ENCODE results near the gene P2RY14.

P2RY14 gene

DNA sequence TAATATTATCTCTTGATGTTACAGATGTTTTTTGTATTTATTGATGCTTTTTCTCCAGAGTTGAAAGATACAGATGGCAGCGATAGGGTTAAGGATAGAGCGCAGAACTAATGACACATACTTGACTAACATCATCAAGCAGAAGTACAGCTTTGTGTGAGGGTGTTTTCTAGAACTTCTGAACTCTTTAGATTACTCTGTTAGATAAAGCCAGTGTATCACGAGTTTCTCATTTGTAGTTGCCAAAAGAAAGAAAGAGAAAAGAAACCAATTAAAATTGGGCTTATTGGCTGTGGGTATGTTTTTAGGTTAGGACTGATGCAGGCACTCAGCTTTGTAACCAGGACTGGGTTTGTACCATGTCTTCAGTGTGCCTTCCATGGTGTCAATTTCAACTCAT is 68.7 kb downstream of the P2RY14 start:
- Histone ChIP-seq H3K79me1 (replicated peaks; ENCODE audit: low read length, poor library complexity, severe bottlenecking) (no peaks in the 10 kb centered on the region), H4K91ac (ENCODE audit: low read length) (no peak overlapping the region), H3K9me3 (ENCODE audit: control insufficient read depth, low read length) (no peaks in the 10 kb centered on the region), H2BK5ac (ENCODE audit: low read depth, low read length, poor library complexity, severe bottlenecking) (no peak overlapping the region), H3K14ac (ENCODE audit: low read length in 2 of 2) (no peak overlapping the region), H3K36me3 (ENCODE audit: control insufficient read depth in 1 of 2, insufficient read depth in 2 of 2, low read depth in 1 of 2, low read length in 2 of 2) (no peaks in the 10 kb centered on the region), H3K27ac (ENCODE audit: low read length, poor library complexity, severe bottlenecking) (no peak overlapping the region), H4K8ac (ENCODE audit: low read length) (no peak overlapping the region), H3K18ac (ENCODE audit: low read depth in 1 of 2, low read length in 2 of 2) (no peak overlapping the region), H3K4ac (ENCODE audit: low read depth in 1 of 2, low read length in 2 of 2) (no peak overlapping the region), H3K9ac (ENCODE audit: low read length) (no peak overlapping the region), H3K4me3 (ENCODE audit: insufficient read depth in 1 of 2, low read depth in 1 of 2, low read length in 2 of 2) (no peak overlapping the region), H3K23ac (ENCODE audit: low read length in 2 of 2) (no peak overlapping the region), H2BK120ac (ENCODE audit: low read depth, low read length) (no peak overlapping the region), H3K4me1 (ENCODE audit: control insufficient read depth, insufficient read depth, low read depth, low read length) (peaks cover 6% of the 10 kb centered on the region), H3K27me3 (ENCODE audit: control insufficient read depth in 1 of 2, insufficient read depth in 1 of 2, low read length in 2 of 2) (no peaks in the 10 kb centered on the region), H2BK15ac (ENCODE audit: low read depth, poor library complexity, severe bottlenecking) (no peak overlapping the region), H3K4me2 (ENCODE audit: low read length, poor library complexity, severe bottlenecking) (no peak overlapping the region), H2BK12ac (ENCODE audit: low read length in 2 of 2) (peak overlapping the region in 1 of 2 experiments; percentile 76), H2AFZ (ENCODE audit: low read depth, low read length) (no peak overlapping the region), H2AK5ac (ENCODE audit: low read length, severe bottlenecking) (no peak overlapping the region)
- DNase-seq, result no peak
- 94% methylated on average over 1 of the region's 3 CpGs for WGBS

DNA sequence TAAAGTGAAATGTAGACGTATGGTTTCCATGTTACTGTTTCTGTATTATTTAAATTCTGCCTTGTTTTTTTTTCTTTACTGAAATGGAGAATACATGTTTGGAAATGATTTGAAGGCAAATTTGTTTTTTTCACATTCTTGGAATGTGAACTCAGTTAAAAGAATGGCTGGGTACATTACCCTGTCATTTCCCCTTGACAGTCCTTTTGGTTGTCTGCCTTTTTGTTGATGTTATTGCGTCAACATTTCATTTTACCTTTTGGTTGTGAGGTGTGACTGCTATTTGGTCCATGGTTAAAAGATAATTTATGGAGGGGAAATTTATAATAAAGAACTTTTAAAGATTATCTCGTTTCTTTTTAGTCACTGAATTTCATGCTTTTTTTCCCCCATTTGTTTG is 72.1 kb downstream of the P2RY14 start:
- H3K4me2 ChIP-seq (ENCODE audit: low read length, poor library complexity, severe bottlenecking), result no peak overlapping the region
- no peaks in the 10 kb centered on the region for H3K27me3 ChIP-seq (ENCODE audit: control insufficient read depth in 1 of 2, insufficient read depth in 1 of 2, low read length in 2 of 2)
- H3K27ac ChIP-seq (ENCODE audit: low read length, poor library complexity, severe bottlenecking), result no peak overlapping the region
- H3K4me1 ChIP-seq (ENCODE audit: control insufficient read depth, insufficient read depth, low read depth, low read length), result peaks cover 4% of the 10 kb centered on the region
- no peak overlapping the region for H3K14ac ChIP-seq (ENCODE audit: low read length in 2 of 2)
- no peak overlapping the region for H2BK12ac ChIP-seq (ENCODE audit: low read length in 2 of 2)
- no peaks in the 10 kb centered on the region for H3K79me1 ChIP-seq (replicated peaks; ENCODE audit: low read length, poor library complexity, severe bottlenecking)
- H3K18ac ChIP-seq (ENCODE audit: low read depth in 1 of 2, low read length in 2 of 2), result no peak overlapping the region
- no peak overlapping the region for H3K9ac ChIP-seq (ENCODE audit: low read length)
- no peak overlapping the region for H2BK120ac ChIP-seq (ENCODE audit: low read depth, low read length)
- H2AFZ ChIP-seq (ENCODE audit: low read depth, low read length), result no peak overlapping the region
- H4K8ac ChIP-seq (ENCODE audit: low read length), result no peak overlapping the region
- WGBS, result 92% methylated on average over 2 of the region's 3 CpGs
- DNase-seq, result no peak
- H3K23ac ChIP-seq (ENCODE audit: low read length in 2 of 2), result no peak overlapping the region
- no peak overlapping the region for H3K4me3 ChIP-seq (ENCODE audit: insufficient read depth in 1 of 2, low read depth in 1 of 2, low read length in 2 of 2)
- H2BK5ac ChIP-seq (ENCODE audit: low read depth, low read length, poor library complexity, severe bottlenecking), result no peak overlapping the region
- no peaks in the 10 kb centered on the region for H3K36me3 ChIP-seq (ENCODE audit: control insufficient read depth in 1 of 2, insufficient read depth in 2 of 2, low read depth in 1 of 2, low read length in 2 of 2)
- no peak overlapping the region for H4K91ac ChIP-seq (ENCODE audit: low read length)
- H2BK15ac ChIP-seq (ENCODE audit: low read depth, poor library complexity, severe bottlenecking), result no peak overlapping the region
- no peak overlapping the region for H3K4ac ChIP-seq (ENCODE audit: low read depth in 1 of 2, low read length in 2 of 2)
- no peaks in the 10 kb centered on the region for H3K9me3 ChIP-seq (ENCODE audit: control insufficient read depth, low read length)
- no peak overlapping the region for H2AK5ac ChIP-seq (ENCODE audit: low read length, severe bottlenecking)

DNA sequence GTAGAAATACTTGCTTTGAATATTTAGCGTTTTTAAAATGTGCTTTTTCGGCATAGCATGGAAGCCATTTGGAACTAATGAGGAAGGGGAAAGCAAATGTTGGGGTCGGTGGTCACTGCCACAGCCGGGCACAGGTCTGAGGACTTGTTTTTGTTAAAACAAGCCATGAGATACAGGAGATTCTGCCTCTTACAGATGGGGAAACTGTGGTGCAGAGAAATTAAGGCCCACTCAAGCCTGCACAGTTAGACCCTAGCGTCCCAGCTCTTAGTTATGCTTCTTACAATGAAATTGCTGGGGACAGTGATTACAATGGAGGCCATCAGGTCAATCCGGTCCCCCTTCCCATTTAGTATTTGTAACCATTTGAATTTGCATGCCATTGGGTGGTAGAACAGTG is 72.9 kb downstream of the P2RY14 start:
- no peak overlapping the region for H3K14ac ChIP-seq (ENCODE audit: low read length in 2 of 2)
- H3K4ac ChIP-seq (ENCODE audit: low read depth in 1 of 2, low read length in 2 of 2), result no peak overlapping the region
- H3K23ac ChIP-seq (ENCODE audit: low read length in 2 of 2), result no peak overlapping the region
- H2BK12ac ChIP-seq (ENCODE audit: low read length in 2 of 2), result no peak overlapping the region
- H2AFZ ChIP-seq (ENCODE audit: low read depth, low read length), result no peak overlapping the region
- no peaks in the 10 kb centered on the region for H3K27me3 ChIP-seq (ENCODE audit: control insufficient read depth in 1 of 2, insufficient read depth in 1 of 2, low read length in 2 of 2)
- 97% methylated on average over 6 of the region's 6 CpGs for WGBS
- peaks cover 2% of the 10 kb centered on the region for H3K4me1 ChIP-seq (ENCODE audit: control insufficient read depth, insufficient read depth, low read depth, low read length)
- H4K91ac ChIP-seq (ENCODE audit: low read length), result no peak overlapping the region
- no peak overlapping the region for H3K27ac ChIP-seq (ENCODE audit: low read length, poor library complexity, severe bottlenecking)
- H3K4me2 ChIP-seq (ENCODE audit: low read length, poor library complexity, severe bottlenecking), result no peak overlapping the region
- H2AK5ac ChIP-seq (ENCODE audit: low read length, severe bottlenecking), result no peak overlapping the region
- H2BK15ac ChIP-seq (ENCODE audit: low read depth, poor library complexity, severe bottlenecking), result no peak overlapping the region
- H3K79me1 ChIP-seq (replicated peaks; ENCODE audit: low read length, poor library complexity, severe bottlenecking), result no peaks in the 10 kb centered on the region
- H2BK120ac ChIP-seq (ENCODE audit: low read depth, low read length), result no peak overlapping the region
- H3K4me3 ChIP-seq (ENCODE audit: insufficient read depth in 1 of 2, low read depth in 1 of 2, low read length in 2 of 2), result no peak overlapping the region
- no peak overlapping the region for H3K18ac ChIP-seq (ENCODE audit: low read depth in 1 of 2, low read length in 2 of 2)
- H3K9ac ChIP-seq (ENCODE audit: low read length), result no peak overlapping the region
- H3K9me3 ChIP-seq (ENCODE audit: control insufficient read depth, low read length), result no peaks in the 10 kb centered on the region
- no peak overlapping the region for H4K8ac ChIP-seq (ENCODE audit: low read length)
- DNase-seq, result no peak
- no peak overlapping the region for H2BK5ac ChIP-seq (ENCODE audit: low read depth, low read length, poor library complexity, severe bottlenecking)
- no peaks in the 10 kb centered on the region for H3K36me3 ChIP-seq (ENCODE audit: control insufficient read depth in 1 of 2, insufficient read depth in 2 of 2, low read depth in 1 of 2, low read length in 2 of 2)

DNA sequence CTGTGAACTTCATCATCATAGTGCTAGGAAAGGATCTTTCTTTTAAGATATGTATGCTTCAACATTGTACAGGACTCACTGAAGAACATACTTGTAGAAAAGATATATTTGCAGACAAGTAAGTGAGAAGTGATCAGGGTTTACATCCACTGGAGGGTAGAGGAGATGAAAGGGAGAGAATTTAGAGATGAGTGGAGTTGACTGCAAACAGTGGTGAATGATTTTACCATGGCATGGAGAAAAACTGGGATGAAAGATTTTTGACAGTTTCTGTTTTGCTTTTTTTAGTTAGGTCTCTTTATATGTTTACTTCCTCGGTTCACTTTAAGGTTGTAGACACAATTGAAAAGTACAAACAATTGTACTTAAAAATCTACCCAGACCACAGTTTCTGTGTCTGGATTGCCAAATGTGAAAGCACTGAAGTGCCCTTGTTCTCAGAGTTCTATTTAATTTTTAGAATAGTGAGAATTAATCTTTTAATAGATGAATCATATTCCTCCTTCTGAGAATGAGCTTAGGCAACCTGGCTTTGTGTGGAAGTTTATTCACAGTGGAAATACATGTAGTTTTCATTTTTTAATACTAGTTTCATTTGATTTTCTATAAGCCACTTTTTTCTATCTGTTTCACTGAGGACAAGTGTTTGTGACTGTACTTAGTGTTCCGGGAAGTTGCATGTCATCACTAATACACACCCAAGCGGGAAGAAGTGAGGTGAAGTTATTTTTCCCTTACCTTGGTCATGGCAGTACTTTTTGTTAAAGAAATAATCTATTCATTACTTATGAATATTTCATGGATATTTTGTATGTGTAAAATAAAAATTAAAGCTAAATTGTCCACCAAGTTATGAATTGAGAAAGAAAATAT is 73.6 kb downstream of the P2RY14 start:
- Histone ChIP-seq H3K4me2 (ENCODE audit: low read length, poor library complexity, severe bottlenecking) (no peak overlapping the region), H2AFZ (ENCODE audit: low read depth, low read length) (no peak overlapping the region), H3K27ac (ENCODE audit: low read length, poor library complexity, severe bottlenecking) (no peak overlapping the region), H3K9me3 (ENCODE audit: control insufficient read depth, low read length) (no peaks in the 10 kb centered on the region), H4K91ac (ENCODE audit: low read length) (no peak overlapping the region), H3K36me3 (ENCODE audit: control insufficient read depth in 1 of 2, insufficient read depth in 2 of 2, low read depth in 1 of 2, low read length in 2 of 2) (no peaks in the 10 kb centered on the region), H3K4me1 (ENCODE audit: control insufficient read depth, insufficient read depth, low read depth, low read length) (no peaks in the 10 kb centered on the region), H3K4me3 (ENCODE audit: insufficient read depth in 1 of 2, low read depth in 1 of 2, low read length in 2 of 2) (no peak overlapping the region), H3K27me3 (ENCODE audit: control insufficient read depth in 1 of 2, insufficient read depth in 1 of 2, low read length in 2 of 2) (no peaks in the 10 kb centered on the region), H3K9ac (ENCODE audit: low read length) (no peak overlapping the region), H2BK15ac (ENCODE audit: low read depth, poor library complexity, severe bottlenecking) (no peak overlapping the region), H2BK120ac (ENCODE audit: low read depth, low read length) (no peak overlapping the region), H2BK5ac (ENCODE audit: low read depth, low read length, poor library complexity, severe bottlenecking) (no peak overlapping the region), H3K18ac (ENCODE audit: low read depth in 1 of 2, low read length in 2 of 2) (no peak overlapping the region), H2BK12ac (ENCODE audit: low read length in 2 of 2) (no peak overlapping the region), H4K8ac (ENCODE audit: low read length) (no peak overlapping the region), H3K14ac (ENCODE audit: low read length in 2 of 2) (no peak overlapping the region), H3K79me1 (replicated peaks; ENCODE audit: low read length, poor library complexity, severe bottlenecking) (no peaks in the 10 kb centered on the region), H3K23ac (ENCODE audit: low read length in 2 of 2) (no peak overlapping the region), H2AK5ac (ENCODE audit: low read length, severe bottlenecking) (no peak overlapping the region), H3K4ac (ENCODE audit: low read depth in 1 of 2, low read length in 2 of 2) (no peak overlapping the region)
- WGBS, result no CpG with 5 or more reads among the region's 3 CpGs
- DNase-seq, result no peak
